SH-SY5Y (cell line): ENCODE results near the gene CSTF3.

Experiments used
- GATA2 ChIP-seq: IDR thresholded peaks from 2 replicates; pipeline ENCODE4 v1.6.1; 2011; ENCODE audit warnings: mild to moderate bottlenecking, low read depth, low read length
- GATA3 ChIP-seq: IDR thresholded peaks from 2 replicates; pipeline ENCODE4 v1.6.1; 2011; ENCODE audit warnings: low read depth, mild to moderate bottlenecking, low read length, moderate library complexity

The CSTF3 gene

GRCh38 chr11:33161120-33162005, at the start of gene CSTF3:
TSS of gene CSTF3 (minus strand) at chr11:33161480. CDS start at chr11:33161325, 155 bp downstream.
- no peak for TF ChIP-seq GATA3
- no peak for TF ChIP-seq GATA2

GRCh38 chr11:33208150-33208549, 46.9 kb upstream of the CSTF3 start:
- TF ChIP-seq GATA2 (no peak), GATA3 (no peak)

GRCh38 chr11:33207408-33207985, 46.2 kb upstream of the CSTF3 start:
- no peak for TF ChIP-seq GATA2
- no peak for TF ChIP-seq GATA3

- no peak for TF ChIP-seq GATA2
- no peak for TF ChIP-seq GATA3
Observed at GRCh38 chr11:33197915-33198727, 36.8 kb upstream of the CSTF3 start.

- TF ChIP-seq GATA3 (no peak), GATA2 (no peak)
Observed at GRCh38 chr11:33195462-33196173, 34.3 kb upstream of the CSTF3 start.

- TF ChIP-seq GATA2 (no peak), GATA3 (no peak)
Observed at GRCh38 chr11:33194455-33194854, 33.2 kb upstream of the CSTF3 start.

GRCh38 chr11:33191467-33191866, 30.2 kb upstream of the CSTF3 start:
- TF ChIP-seq GATA2 (no peak), GATA3 (no peak)

GRCh38 chr11:33187998-33188722, 26.9 kb upstream of the CSTF3 start:
- TF ChIP-seq GATA3 = no peak
- TF ChIP-seq GATA2 = no peak

- no peak for TF ChIP-seq GATA2
- no peak for TF ChIP-seq GATA3
Observed at GRCh38 chr11:33185756-33186155, 24.5 kb upstream of the CSTF3 start.

- no peak for TF ChIP-seq GATA3
- no peak for TF ChIP-seq GATA2
Observed at GRCh38 chr11:33182246-33182878, 21.1 kb upstream of the CSTF3 start.

- TF ChIP-seq GATA2 (no peak), GATA3 (no peak)
Observed at GRCh38 chr11:33179348-33179803, 18.1 kb upstream of the CSTF3 start.

- TF ChIP-seq GATA3 = no peak
- TF ChIP-seq GATA2 = no peak
Observed at GRCh38 chr11:33178443-33179180, 17.3 kb upstream of the CSTF3 start.
